ENCODE measurements around the gene PTH1R.
"Not testable (repeated sequence)": the region's sequence is repeated elsewhere in the genome, so short reads cannot be mapped to it uniquely, and the experiment has no call there.

Gene PTH1R

GRCh38 chr3:46908294-46908985 is 30.9 kb downstream of the PTH1R start:
- no peak overlapping the region for H3K4me3 ChIP-seq (ENCODE audit: low read depth, low read length)
- peak; percentile 88 for DNase-seq (ENCODE audit: low read depth)
- TF ChIP-seq CTCF (conservative IDR thresholded peaks at IDR 0.05; ENCODE audit: low read depth, low read length) = peak; percentile 60

GRCh38 chr3:46908986-46909534 is 31.5 kb downstream of the PTH1R start:
- no peak for DNase-seq (ENCODE audit: low read depth)
- no peak overlapping the region for H3K4me3 ChIP-seq (ENCODE audit: low read depth, low read length)
- no peak for TF ChIP-seq CTCF (conservative IDR thresholded peaks at IDR 0.05; ENCODE audit: low read depth, low read length)

GRCh38 chr3:46909535-46910161 is 32.1 kb downstream of the PTH1R start:
- peak; percentile 94 for TF ChIP-seq CTCF (conservative IDR thresholded peaks at IDR 0.05; ENCODE audit: low read depth, low read length)
- H3K4me3 ChIP-seq (ENCODE audit: low read depth, low read length) = no peak overlapping the region

GRCh38 chr3:46910166-46910760 is 32.7 kb downstream of the PTH1R start:
- no peak for DNase-seq (ENCODE audit: low read depth)
- TF ChIP-seq CTCF (conservative IDR thresholded peaks at IDR 0.05; ENCODE audit: low read depth, low read length) = no peak
- H3K4me3 ChIP-seq (ENCODE audit: low read depth, low read length) = no peak overlapping the region

More at GRCh38 chr3:46909535-46910161, 32.1 kb downstream of the PTH1R start:
- peak; percentile 91 for DNase-seq (ENCODE audit: low read depth)

GRCh38 chr3:46910914-46911313 is 33.4 kb downstream of the PTH1R start:
- H3K4me3 ChIP-seq (ENCODE audit: low read depth, low read length); DNase-seq (ENCODE audit: low read depth): not testable (repeated sequence)

GRCh38 chr3:46912986-46913385 is 35.5 kb downstream of the PTH1R start:
- H3K4me3 ChIP-seq (ENCODE audit: low read depth, low read length) = no peak overlapping the region
- no peak for DNase-seq (ENCODE audit: low read depth)
- TF ChIP-seq CTCF (conservative IDR thresholded peaks at IDR 0.05; ENCODE audit: low read depth, low read length) = no peak

GRCh38 chr3:46913644-46914043 is 36.1 kb downstream of the PTH1R start:
- DNase-seq (ENCODE audit: low read depth) = peak; percentile 88
- H3K4me3 ChIP-seq (ENCODE audit: low read depth, low read length) = no peak overlapping the region
- no peak for TF ChIP-seq CTCF (conservative IDR thresholded peaks at IDR 0.05; ENCODE audit: low read depth, low read length)

All from choroid plexus epithelial cell (primary cell).